Kidney epithelial cell (primary cell): ENCODE results near the gene DGKI. TPM values are rescaled to one million over a fixed set of nuclear protein-coding genes. Genes with fewer than 3 reads are reported as not detected.

ENCODE experiments used
- DNase-seq: peaks from one replicate; pipeline ENCODE4 v3.0.0-alpha.2; 2010; ENCODE audit warnings: low read depth
- H3K27me3 ChIP-seq: 2 replicates; pipeline ENCODE4 v1.6.0; 2011; ENCODE audit warnings: low read length; ENCODE audit not compliant: control insufficient read depth, insufficient read depth
- H3K36me3 ChIP-seq: 2 replicates; pipeline ENCODE4 v1.5.1; 2011; ENCODE audit warnings: low read length; ENCODE audit not compliant: control insufficient read depth, insufficient read depth
- H3K4me3 ChIP-seq: 2 replicates; pipeline ENCODE4 v1.5.1; 2011; ENCODE audit warnings: low read depth, mild to moderate bottlenecking, control low read depth, low read length
- total RNA-seq: library from RNA; depleted of rRNA; stranded (reverse); fragments of >200 nt; gene quantifications from 2 replicates; pipeline ENCODE4 v1.2.3, GENCODE V29; 2015
- TF ChIP-seq, protein P1 (sequence below): IDR thresholded peaks from 2 replicates; pipeline ENCODE4 v1.5.1; 2011; ENCODE audit warnings: mild to moderate bottlenecking, moderate library complexity, low read length, control low read depth, inconsistent platforms; ENCODE audit not compliant: insufficient read depth, poor library complexity, severe bottlenecking

DGKI gene
- total RNA-seq, 1 donor from 2014 or later = 3.5 TPM

DNA sequence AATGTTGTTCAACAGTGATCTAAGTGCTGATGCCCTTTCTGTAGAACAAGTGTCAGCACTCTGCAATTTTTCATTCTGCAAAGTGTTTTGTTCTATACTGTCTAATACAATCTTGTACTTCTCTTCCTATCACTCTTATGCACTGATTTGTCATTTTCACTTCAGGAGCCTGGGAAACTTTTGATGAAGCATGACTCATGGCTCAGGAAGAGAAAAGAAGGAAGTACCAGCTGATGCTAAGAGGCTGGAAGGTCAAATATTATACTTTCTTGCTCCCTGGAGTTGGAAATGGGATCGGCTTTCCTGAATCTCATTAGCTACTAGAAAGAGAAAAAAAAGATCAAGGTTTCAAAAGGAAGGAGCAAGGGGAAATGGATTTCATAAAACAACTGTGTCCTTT, 45.8 kb downstream of the DGKI start:
- DNase-seq = peak; percentile 37
- TF ChIP-seq, protein P1, sequence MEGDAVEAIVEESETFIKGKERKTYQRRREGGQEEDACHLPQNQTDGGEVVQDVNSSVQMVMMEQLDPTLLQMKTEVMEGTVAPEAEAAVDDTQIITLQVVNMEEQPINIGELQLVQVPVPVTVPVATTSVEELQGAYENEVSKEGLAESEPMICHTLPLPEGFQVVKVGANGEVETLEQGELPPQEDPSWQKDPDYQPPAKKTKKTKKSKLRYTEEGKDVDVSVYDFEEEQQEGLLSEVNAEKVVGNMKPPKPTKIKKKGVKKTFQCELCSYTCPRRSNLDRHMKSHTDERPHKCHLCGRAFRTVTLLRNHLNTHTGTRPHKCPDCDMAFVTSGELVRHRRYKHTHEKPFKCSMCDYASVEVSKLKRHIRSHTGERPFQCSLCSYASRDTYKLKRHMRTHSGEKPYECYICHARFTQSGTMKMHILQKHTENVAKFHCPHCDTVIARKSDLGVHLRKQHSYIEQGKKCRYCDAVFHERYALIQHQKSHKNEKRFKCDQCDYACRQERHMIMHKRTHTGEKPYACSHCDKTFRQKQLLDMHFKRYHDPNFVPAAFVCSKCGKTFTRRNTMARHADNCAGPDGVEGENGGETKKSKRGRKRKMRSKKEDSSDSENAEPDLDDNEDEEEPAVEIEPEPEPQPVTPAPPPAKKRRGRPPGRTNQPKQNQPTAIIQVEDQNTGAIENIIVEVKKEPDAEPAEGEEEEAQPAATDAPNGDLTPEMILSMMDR = no peak
- H3K4me3 ChIP-seq = no peak overlapping the region
- no peaks in the 10 kb centered on the region for H3K36me3 ChIP-seq
- H3K27me3 ChIP-seq = no peaks in the 10 kb centered on the region

DNA sequence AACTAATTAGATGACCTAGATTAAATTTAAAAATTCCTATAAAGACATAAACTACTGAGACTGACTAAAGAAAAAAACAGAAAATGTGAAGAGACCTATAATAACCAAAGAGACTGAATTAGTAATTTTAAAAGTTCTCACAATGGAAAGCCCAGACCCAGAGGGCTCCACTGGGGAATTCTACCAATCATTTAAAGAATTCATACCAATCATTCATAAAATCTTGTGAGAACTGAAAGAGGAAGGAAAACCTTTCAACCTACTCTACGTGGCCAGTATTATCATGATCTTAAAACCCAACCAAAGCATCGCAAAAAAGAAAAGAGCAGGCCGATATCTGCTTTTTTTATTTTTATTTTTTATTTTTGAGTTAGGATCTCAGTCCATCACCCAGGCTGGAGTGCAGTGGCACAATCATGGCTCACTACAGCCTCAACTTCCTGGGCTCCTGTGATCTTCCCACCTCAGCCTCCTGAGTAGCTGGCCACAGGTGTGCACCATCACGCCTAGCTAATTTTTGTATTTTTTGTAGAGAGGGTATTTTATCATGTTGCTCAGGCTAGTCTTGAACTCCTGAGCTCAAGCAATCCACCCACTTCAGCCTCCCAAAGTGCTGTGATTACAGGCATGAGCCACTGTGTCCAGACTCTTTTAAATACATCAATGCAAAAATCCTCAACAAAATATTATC, 48.6 kb downstream of the DGKI start:
- H3K27me3 ChIP-seq = no peaks in the 10 kb centered on the region
- DNase-seq = no peak
- TF ChIP-seq, protein P1 = no peak
- no peaks in the 10 kb centered on the region for H3K36me3 ChIP-seq
- no peak overlapping the region for H3K4me3 ChIP-seq

DNA sequence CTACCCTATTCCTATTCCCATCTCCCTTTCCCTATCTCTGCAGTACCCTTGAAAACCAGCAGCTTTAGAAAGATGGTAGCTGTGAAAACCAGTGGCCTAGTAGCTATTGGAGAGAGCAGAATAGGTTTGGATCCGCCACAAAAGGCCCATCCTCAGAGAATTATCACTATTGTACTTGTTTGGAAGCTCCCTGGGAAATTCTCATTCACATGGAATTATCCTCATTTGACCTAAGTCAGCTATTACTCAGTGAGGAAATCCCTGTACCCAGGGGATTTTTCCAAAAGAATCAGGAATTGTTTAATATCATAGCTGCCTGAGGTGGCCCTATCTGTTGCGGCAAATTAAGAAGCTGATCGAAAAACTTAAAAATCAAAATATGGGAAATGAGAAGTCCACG, 51.6 kb downstream of the DGKI start:
- no peak for DNase-seq
- H3K27me3 ChIP-seq = no peaks in the 10 kb centered on the region
- no peaks in the 10 kb centered on the region for H3K36me3 ChIP-seq
- H3K4me3 ChIP-seq = no peak overlapping the region
- TF ChIP-seq, protein P1 = no peak

DNA sequence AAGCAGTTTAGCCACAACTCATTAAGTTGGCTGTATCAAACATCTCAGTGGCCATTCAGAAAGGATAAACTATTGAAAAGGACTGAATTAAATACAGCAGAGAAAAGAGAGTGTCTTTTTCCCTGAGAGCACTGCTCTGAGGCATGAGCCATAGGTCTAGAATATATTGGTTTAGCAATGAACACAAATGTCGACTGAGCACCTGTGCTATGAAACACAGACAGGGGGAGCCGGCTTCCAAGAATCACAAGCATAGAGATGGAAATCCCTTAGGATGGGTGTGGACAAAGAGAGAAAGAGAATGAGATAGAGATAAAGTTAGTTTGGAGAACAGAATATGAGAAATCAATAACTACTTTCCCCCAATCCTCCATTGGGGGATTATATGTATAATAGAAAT, 54.8 kb downstream of the DGKI start:
- Histone ChIP-seq H3K36me3 (no peaks in the 10 kb centered on the region), H3K4me3 (no peak overlapping the region), H3K27me3 (no peaks in the 10 kb centered on the region)
- no peak for DNase-seq
- TF ChIP-seq, protein P1 = no peak

DNA sequence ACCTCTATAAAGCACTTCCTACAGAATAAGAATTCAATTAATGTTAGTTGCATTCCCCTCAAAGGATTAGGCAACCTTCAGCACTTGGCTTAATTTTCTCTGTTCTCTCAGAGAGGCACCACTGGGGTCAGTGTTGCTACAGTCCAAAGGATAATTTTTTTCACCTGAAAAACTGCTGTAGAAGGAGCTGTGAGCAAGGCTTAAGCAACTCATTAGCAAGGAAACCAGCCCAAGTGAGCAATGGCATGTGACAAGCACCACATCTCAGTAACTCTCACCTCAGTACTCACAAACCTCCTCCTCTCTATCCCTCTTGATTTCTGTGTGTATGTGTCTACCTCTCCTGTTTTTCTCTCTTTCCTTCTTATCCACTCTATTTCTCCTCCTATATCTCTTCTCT, 55.9 kb downstream of the DGKI start:
- TF ChIP-seq, protein P1 = no peak
- no peaks in the 10 kb centered on the region for H3K27me3 ChIP-seq
- no peak overlapping the region for H3K4me3 ChIP-seq
- no peaks in the 10 kb centered on the region for H3K36me3 ChIP-seq
- no peak for DNase-seq
